Panc1 (cell line): ENCODE results near the gene E2F1.

Source experiments
- CTCF ChIP-seq: fragments of 450-650 bp; IDR thresholded peaks from 2 replicates; pipeline ENCODE4 v1.5.1; 2017; ENCODE audit warnings: mild to moderate bottlenecking
- POLR2AphosphoS5 ChIP-seq: IDR thresholded peaks from 2 replicates; pipeline ENCODE4 v1.6.1; 2012; ENCODE audit warnings: mild to moderate bottlenecking, low read depth, low read length, moderate library complexity
- SIN3A ChIP-seq: IDR thresholded peaks from 2 replicates; pipeline ENCODE4 v1.6.1; 2012; ENCODE audit warnings: low read depth, mild to moderate bottlenecking, low read length, moderate library complexity, borderline replicate concordance; ENCODE audit not compliant: insufficient read depth

DNA sequence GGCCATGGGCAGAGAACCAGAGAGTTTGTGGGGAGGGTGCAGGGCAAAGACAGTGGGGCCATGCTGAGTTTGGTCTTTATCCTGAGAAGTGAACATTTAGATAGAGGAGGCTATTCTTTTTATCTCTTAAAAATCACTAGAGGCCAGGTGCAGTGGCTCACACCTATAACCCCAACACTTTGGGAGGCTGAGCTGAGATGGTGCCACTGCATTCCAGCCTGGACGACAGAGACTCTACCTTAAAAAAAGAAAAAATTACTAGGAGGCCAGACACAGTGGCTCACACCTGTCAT lies 25.2 kb upstream of the E2F1 start:
- no peak for TF ChIP-seq CTCF
- no peak for TF ChIP-seq SIN3A
- no peak for TF ChIP-seq POLR2AphosphoS5
